Measurements from ENCODE around the gene RAB1B. TPM values are rescaled to one million over a fixed set of nuclear protein-coding genes. Genes with fewer than 3 reads are reported as not detected.
"Not testable (repeated sequence)": the region's sequence is repeated elsewhere in the genome, so short reads cannot be mapped to it uniquely, and the experiment has no call there.

Gene RAB1B
- total RNA-seq, 1 donor: 88.9 TPM

GRCh38 chr11:66247295-66247694, 21.1 kb upstream of the RAB1B start:
- DNase-seq (ENCODE audit: low read depth): no peak
- no peak for TF ChIP-seq CTCF (IDR thresholded peaks at IDR 0.05; ENCODE audit: insufficient read depth, low read depth, low read length)
- no peak overlapping the region for H3K4me3 ChIP-seq (ENCODE audit: low read depth, low read length)

GRCh38 chr11:66247801-66248200, 20.6 kb upstream of the RAB1B start:
- no peak for DNase-seq (ENCODE audit: low read depth)
- H3K4me3 ChIP-seq (ENCODE audit: low read depth, low read length): no peak overlapping the region
- TF ChIP-seq CTCF (IDR thresholded peaks at IDR 0.05; ENCODE audit: insufficient read depth, low read depth, low read length): no peak

- TF ChIP-seq CTCF (IDR thresholded peaks at IDR 0.05; ENCODE audit: insufficient read depth, low read depth, low read length): no peak
- no peak overlapping the region for H3K4me3 ChIP-seq (ENCODE audit: low read depth, low read length)
- no peak for DNase-seq (ENCODE audit: low read depth)
Measured at GRCh38 chr11:66248903-66249302, 19.5 kb upstream of the RAB1B start.

GRCh38 chr11:66251809-66252208, 16.6 kb upstream of the RAB1B start:
- no peak overlapping the region for H3K4me3 ChIP-seq (ENCODE audit: low read depth, low read length)
- no peak for DNase-seq (ENCODE audit: low read depth)
- no peak for TF ChIP-seq CTCF (IDR thresholded peaks at IDR 0.05; ENCODE audit: insufficient read depth, low read depth, low read length)

- DNase-seq (ENCODE audit: low read depth); H3K4me3 ChIP-seq (ENCODE audit: low read depth, low read length): not testable (repeated sequence)
Measured at GRCh38 chr11:66253081-66253480, 15.4 kb upstream of the RAB1B start.

- no peak for TF ChIP-seq CTCF (IDR thresholded peaks at IDR 0.05; ENCODE audit: insufficient read depth, low read depth, low read length)
- no peak for DNase-seq (ENCODE audit: low read depth)
- H3K4me3 ChIP-seq (ENCODE audit: low read depth, low read length): peak overlapping the region; percentile 92
Measured at GRCh38 chr11:66258473-66258893, 10.0 kb upstream of the RAB1B start.

- TF ChIP-seq CTCF (IDR thresholded peaks at IDR 0.05; ENCODE audit: insufficient read depth, low read depth, low read length): no peak
- no peak overlapping the region for H3K4me3 ChIP-seq (ENCODE audit: low read depth, low read length)
- no peak for DNase-seq (ENCODE audit: low read depth)
Measured at GRCh38 chr11:66259225-66259624, 9.2 kb upstream of the RAB1B start.

Data from fibroblast of villous mesenchyme (primary cell).